ENCODE data around the gene ACTL10. TPM values are rescaled to one million over a fixed set of nuclear protein-coding genes. Genes with fewer than 3 reads are reported as not detected.

Gene ACTL10
- total RNA-seq, 1 experiment from 2014 or later, result 0.46 TPM

- DNase-seq, result no peak
- H2BK120ac ChIP-seq (ENCODE audit: low read depth, low read length, poor library complexity, severe bottlenecking), result no peak overlapping the region
- no peaks in the 10 kb centered on the region for H3K27me3 Mint-ChIP-seq (ENCODE audit: low read depth)
- peaks cover 0 to 43% (median 4%) of the 10 kb centered on the region in 3 experiments; a peak in 6 of 7 replicates for H3K36me3 Mint-ChIP-seq (ENCODE audit: insufficient read depth in 1 of 3, low read depth in 3 of 3)
- no peak for TF ChIP-seq CTCF (conservative IDR thresholded peaks at IDR 0.05)
- H3K27ac ChIP-seq (ENCODE audit: insufficient read length, low read depth, low read length), result no peak overlapping the region
- H3K27me3 ChIP-seq (ENCODE audit: insufficient read depth, low read length), result no peaks in the 10 kb centered on the region
- no peak overlapping the region for H3K14ac ChIP-seq (ENCODE audit: insufficient read depth, low read length)
- H3K9ac ChIP-seq (ENCODE audit: extremely low read depth, insufficient read length, low read length), result no peak overlapping the region
- H3K23ac ChIP-seq (ENCODE audit: insufficient read length, low read depth, low read length), result no peak overlapping the region
- no peak overlapping the region for H2BK12ac ChIP-seq (ENCODE audit: insufficient read length, low read depth, low read length)
- H2AK5ac ChIP-seq (ENCODE audit: insufficient read length, low read length), result no peak overlapping the region
- peaks cover 23 to 24% of the 10 kb centered on the region in 2 experiments for H3K4me1 Mint-ChIP-seq
- H4K20me1 ChIP-seq (ENCODE audit: control insufficient read depth, insufficient read depth, insufficient read length), result no peaks in the 10 kb centered on the region
- H3K4me3 Mint-ChIP-seq, result no peak overlapping the region
- no peaks in the 10 kb centered on the region for H3K4me1 ChIP-seq (ENCODE audit: insufficient read depth, low read length)
- WGBS (ENCODE audit: extremely low coverage, insufficient read length, low lambda C conversion rate), result no CpG with 5 or more reads among the region's 17 CpGs
- no peak overlapping the region for H4K91ac ChIP-seq (ENCODE audit: insufficient read length, low read depth, low read length)
- H2AFZ ChIP-seq (ENCODE audit: low read length), result no peak overlapping the region
- peak overlapping the region in 1 of 3 experiments; percentile 28; a peak in 1 of 7 replicates for H3K27ac Mint-ChIP-seq
- H3K4me2 ChIP-seq (ENCODE audit: insufficient read depth, insufficient read length, low read length), result no peak overlapping the region
- no peak overlapping the region for H3T11ph ChIP-seq (ENCODE audit: low read length)
- H3K56ac ChIP-seq (ENCODE audit: insufficient read length, low read depth, low read length), result no peak overlapping the region
- no peak overlapping the region for H3K4ac ChIP-seq (ENCODE audit: low read depth, low read length)
- no peak overlapping the region for H4K8ac ChIP-seq (replicated peaks; ENCODE audit: insufficient read length, low read depth, low read length)
- H2BK5ac ChIP-seq (ENCODE audit: insufficient read length, low read length), result no peak overlapping the region
- H3K9me3 Mint-ChIP-seq, result no peaks in the 10 kb centered on the region; a peak in 1 of 5 replicates
- no peaks in the 10 kb centered on the region for H3K23me2 ChIP-seq (ENCODE audit: insufficient read length, low read depth, low read length, poor library complexity, severe bottlenecking)
- no peak overlapping the region for H2BK20ac ChIP-seq (ENCODE audit: low read depth, low read length, poor library complexity, severe bottlenecking)
- H3K79me2 ChIP-seq (ENCODE audit: insufficient read depth, low read length), result no peaks in the 10 kb centered on the region
- H3K18ac ChIP-seq (ENCODE audit: insufficient read length, low read depth, low read length), result no peak overlapping the region
- no peak overlapping the region for H4K5ac ChIP-seq (ENCODE audit: insufficient read length, low read depth, low read length)
- H3K9me3 ChIP-seq (ENCODE audit: control insufficient read depth, low read depth, low read length), result no peaks in the 10 kb centered on the region
- H2BK15ac ChIP-seq (ENCODE audit: low read depth, low read length), result no peak overlapping the region
- H3K79me1 ChIP-seq (ENCODE audit: insufficient read depth, low read depth, low read length, poor library complexity, severe bottlenecking), result no peaks in the 10 kb centered on the region
Measured at GRCh38 chr20:33656783-33657703, 9.7 kb upstream of the ACTL10 start.

All from H9 (cell line).